Caco-2 (cell line): ENCODE measurements around the gene CFHR3. TPM values are rescaled to one million over a fixed set of nuclear protein-coding genes. Genes with fewer than 3 reads are reported as not detected.
"Not testable (repeated sequence)": the region's sequence is repeated elsewhere in the genome, so short reads cannot be mapped to it uniquely, and the experiment has no call there.

Experiments used
- BruUV-seq: library from RNA; stranded (reverse); fragments of 400-500 nt; replicated peaks from 2 replicates; lab custom pipeline; 2021; lab: Mats Ljungman, UMichigan
- CTCF ChIA-PET: fragments of 300-600 bp; sonication (Branson Sonifier 250); formaldehyde crosslinking; loops from one replicate; lab custom pipeline; 2022; ENCODE audit warnings: antibody characterized with exemption; lab: Charles Lee
- POLR2A ChIA-PET: fragments of 300-600 bp; sonication (Branson Sonifier 250); formaldehyde crosslinking; loops from one replicate; lab custom pipeline; 2022; ENCODE audit warnings: antibody characterized with exemption; lab: Charles Lee
- DNase-seq, 2 experiments: peaks; one replicate each; pipeline versions ENCODE4 v3.0.0 to v3.0.0-alpha.2; 2020 to 2022
- H3K27me3 ChIP-seq: replicated peaks from 2 replicates; pipeline ENCODE4 v1.6.0; 2011; ENCODE audit warnings: low read length; ENCODE audit not compliant: control insufficient read depth, insufficient read depth
- H3K36me3 ChIP-seq: 2 replicates; pipeline ENCODE4 v1.5.1; 2011; ENCODE audit warnings: low read length; ENCODE audit not compliant: control insufficient read depth, insufficient read depth
- H3K4me1 ChIP-seq: fragments of 250-450 bp; sonication (Bioruptor Pico); 2 replicates; pipeline ENCODE4 v1.5.1; 2020; ENCODE audit warnings: mild to moderate bottlenecking
- H3K4me3 ChIP-seq: 2 replicates; pipeline ENCODE4 v1.5.1; 2011; ENCODE audit warnings: low read depth, mild to moderate bottlenecking, control low read depth, low read length
- H3K9me3 ChIP-seq: fragments of 250-450 bp; sonication (Bioruptor Pico); 2 replicates; pipeline ENCODE4 v1.5.1; 2020; ENCODE audit warnings: mild to moderate bottlenecking, moderate library complexity
- H3K27ac Mint-ChIP-seq: one replicate; pipeline ENCODE4 v1.8.0; 2022; ENCODE audit warnings: mixed read lengths; ENCODE audit not compliant: unreplicated experiment
- H3K27me3 Mint-ChIP-seq: one replicate; pipeline ENCODE4 v1.8.0; 2022; ENCODE audit warnings: mixed read lengths; ENCODE audit not compliant: insufficient read depth, unreplicated experiment
- H3K36me3 Mint-ChIP-seq: one replicate; pipeline ENCODE4 v1.8.0; 2022; ENCODE audit warnings: mild to moderate bottlenecking, mixed read lengths; ENCODE audit not compliant: insufficient read depth, unreplicated experiment
- H3K4me1 Mint-ChIP-seq: one replicate; pipeline ENCODE4 v1.8.0; 2022; ENCODE audit warnings: low read depth, mixed read lengths; ENCODE audit not compliant: unreplicated experiment
- H3K4me3 Mint-ChIP-seq: one replicate; pipeline ENCODE4 v1.8.0; 2022; ENCODE audit warnings: mild to moderate bottlenecking, moderate library complexity, mixed read lengths; ENCODE audit not compliant: unreplicated experiment
- H3K9me3 Mint-ChIP-seq: one replicate; pipeline ENCODE4 v1.8.0; 2022; ENCODE audit warnings: mixed read lengths; ENCODE audit not compliant: unreplicated experiment
- CTCF ChIP-seq, 2 experiments: fragments of 200-600 bp in 1 of 2; IDR thresholded peaks; 1 replicate in 1 of 2; 2 replicates in 1 of 2; pipeline versions ENCODE4 v1.5.1 to v1.8.0; 2011 to 2022; ENCODE audit warnings: antibody characterized with exemption in 1 of 2, control low read depth in 1 of 2, inconsistent platforms in 1 of 2, low read depth in 1 of 2, low read length in 1 of 2, mild to moderate bottlenecking in 1 of 2, moderate library complexity in 1 of 2; ENCODE audit not compliant: insufficient read depth in 1 of 2, severe bottlenecking in 1 of 2, unreplicated experiment in 1 of 2
- intact Hi-C: fragments of 100-400 bp; cut with micrococcal nuclease; formaldehyde crosslinking; loops from one replicate; pipeline ENCODE4 v1.10.0; 2022; ENCODE audit not compliant: unreplicated experiment
- total RNA-seq: library from RNA; stranded (reverse); gene quantifications from 2 replicates; pipeline ENCODE4 v1.2.3, GENCODE V29; 2022

CFHR3 gene
- total RNA-seq, 1 experiment from 2014 or later: not detected

GRCh38 chr1:196797891-196798290 is 23.3 kb downstream of the CFHR3 start:
- CTCF ChIA-PET: no interaction called here
- Mint-ChIP-seq H3K4me3 (no peak overlapping the region), H3K27ac (no peak overlapping the region), H3K9me3 (no peaks in the 10 kb centered on the region), H3K4me1 (no peaks in the 10 kb centered on the region), H3K36me3 (no peaks in the 10 kb centered on the region), H3K27me3 (no peaks in the 10 kb centered on the region)
- TF ChIP-seq CTCF (IDR thresholded peaks at IDR 0.05; ENCODE audit: insufficient read depth in 1 of 2, low read depth in 1 of 2, low read length in 1 of 2, severe bottlenecking in 1 of 2, unreplicated experiment in 1 of 2): no peak
- Histone ChIP-seq H3K4me1 (no peaks in the 10 kb centered on the region), H3K36me3 (no peaks in the 10 kb centered on the region), H3K4me3 (no peak overlapping the region), H3K9me3 (no peaks in the 10 kb centered on the region), H3K27me3 (no peaks in the 10 kb centered on the region)
- intact Hi-C loops: no loop called here
- POLR2A ChIA-PET: no interaction called here
- BruUV-seq: no TSS peak
- DNase-seq: no peak

GRCh38 chr1:196801920-196802319 is 27.3 kb downstream of the CFHR3 start:
- intact Hi-C loops, H3K27ac Mint-ChIP-seq, H3K4me3 Mint-ChIP-seq, H3K36me3 ChIP-seq, POLR2A ChIA-PET, H3K9me3 Mint-ChIP-seq, H3K4me3 ChIP-seq, H3K27me3 ChIP-seq, H3K36me3 Mint-ChIP-seq, BruUV-seq, H3K4me1 Mint-ChIP-seq, H3K9me3 ChIP-seq, H3K4me1 ChIP-seq, CTCF ChIA-PET, H3K27me3 Mint-ChIP-seq, DNase-seq: not testable (repeated sequence)

GRCh38 chr1:196808529-196809235 is 34.0 kb downstream of the CFHR3 start:
- no TSS peak for BruUV-seq
- Histone ChIP-seq H3K36me3 (no peaks in the 10 kb centered on the region), H3K27me3 (no peaks in the 10 kb centered on the region), H3K9me3 (no peaks in the 10 kb centered on the region), H3K4me1 (no peaks in the 10 kb centered on the region), H3K4me3 (no peak overlapping the region)
- ChIA-PET POLR2A (no interaction called here), CTCF (no interaction called here)
- H3K4me3 Mint-ChIP-seq: no peak overlapping the region
- H3K36me3 Mint-ChIP-seq: no peaks in the 10 kb centered on the region
- H3K9me3 Mint-ChIP-seq: no peaks in the 10 kb centered on the region
- TF ChIP-seq CTCF (IDR thresholded peaks at IDR 0.05; ENCODE audit: insufficient read depth in 1 of 2, low read depth in 1 of 2, low read length in 1 of 2, severe bottlenecking in 1 of 2, unreplicated experiment in 1 of 2): no peak
- H3K27me3 Mint-ChIP-seq: no peaks in the 10 kb centered on the region
- intact Hi-C loops: no loop called here
- no peak overlapping the region for H3K27ac Mint-ChIP-seq
- no peaks in the 10 kb centered on the region for H3K4me1 Mint-ChIP-seq
- DNase-seq: no peak

GRCh38 chr1:196817442-196817841 is 42.8 kb downstream of the CFHR3 start:
- CTCF ChIA-PET, intact Hi-C loops, H3K4me1 Mint-ChIP-seq, H3K36me3 ChIP-seq, BruUV-seq, POLR2A ChIA-PET, H3K27me3 ChIP-seq, H3K4me3 Mint-ChIP-seq, H3K9me3 Mint-ChIP-seq, H3K27me3 Mint-ChIP-seq, H3K9me3 ChIP-seq, DNase-seq, H3K4me1 ChIP-seq, H3K27ac Mint-ChIP-seq, H3K36me3 Mint-ChIP-seq, H3K4me3 ChIP-seq: not testable (repeated sequence)

GRCh38 chr1:196819531-196819930 is 44.9 kb downstream of the CFHR3 start, which contains the start of gene CFHR1:
Gene CFHR1, plus strand, starts transcription at chr1:196819731. Its CDS starts 114 bp downstream, at chr1:196819845.
- H3K36me3 Mint-ChIP-seq, H3K36me3 ChIP-seq, H3K27me3 ChIP-seq, intact Hi-C loops, H3K4me1 Mint-ChIP-seq, DNase-seq, CTCF ChIA-PET, H3K9me3 Mint-ChIP-seq, H3K9me3 ChIP-seq, H3K4me3 ChIP-seq, H3K27me3 Mint-ChIP-seq, H3K27ac Mint-ChIP-seq, POLR2A ChIA-PET, H3K4me1 ChIP-seq, BruUV-seq, H3K4me3 Mint-ChIP-seq: not testable (repeated sequence)
